Pancreas (tissue), 10 donors: ENCODE data around the gene PLXDC2. TPM values are rescaled to one million over a fixed set of nuclear protein-coding genes. Genes with fewer than 3 reads are reported as not detected.

Experiments
- ATAC-seq, 4 donors: fragments of 200-7000 bp; cut with Tn5 transposase; one replicate each; pipeline versions ENCODE4 v1.8.0 to v1.9.1; 2020; ENCODE audit warnings: mild to moderate bottlenecking in 4 of 4, moderate library complexity in 4 of 4
- DNase-seq, 6 donors: peaks; one replicate each; pipeline ENCODE4 v3.0.0-alpha.2; 2020
- FAIRE-seq: peaks from 2 replicates; lab custom pipeline; 2012; peaks lifted over from hg19 to GRCh38; lab: Jason Lieb, UNC
- H3K27ac ChIP-seq, 4 donors: fragments of 200-600 bp; sonication (generic); 1 replicate in 3 of 4; 2 replicates in 1 of 4; pipeline versions ENCODE4 v1.5.0 to v1.8.0; 2020
- H3K27me3 ChIP-seq, 4 donors: fragments of 200-600 bp; one replicate each; pipeline ENCODE4 v1.8.0; 2021
- H3K36me3 ChIP-seq, 3 donors: fragments of 200-600 bp; sonication (generic) in 1 of 3; one replicate each; pipeline versions ENCODE4 v1.5.0 to v1.8.0; 2020 to 2021
- H3K4me1 ChIP-seq, 3 donors: fragments of 200-600 bp; one replicate each; pipeline ENCODE4 v1.8.0; 2021
- H3K4me3 ChIP-seq, 4 donors: fragments of 200-600 bp; sonication (generic) in 2 of 4; one replicate each; pipeline versions ENCODE4 v1.5.0 to v1.8.0; 2020 to 2021
- H3K9me3 ChIP-seq, 4 donors: fragments of 200-600 bp; one replicate each; pipeline ENCODE4 v1.8.0; 2021
- WGBS, 2 donors: extraction: QIAGEN DNeasy Blood & Tissue Kit; methylation state at CpG; one replicate each; pipeline ENCODE4 v1.1.7; 2013; 5-methylcytosine and 5-hydroxymethylcytosine counted together
- intact Hi-C, 3 donors: fragments of 100-400 bp; cut with DNase I; formaldehyde crosslinking; loops; one replicate each; pipeline versions ENCODE4 v1.11.1 to v1.14.2; 2022
- polyA plus RNA-seq, 2 donors: library from polyadenylated mRNA; stranded (reverse); fragments of 200-250 nt; gene quantifications; one replicate each; pipeline ENCODE4 v1.2.3, GENCODE V29; 2013
- total RNA-seq, 6 donors: library from RNA; stranded (reverse); fragmentation: NEBNext Ultra II Directional in 4 of 6; extraction: Animal tissue kit (Norgen Biotek cat#: 25700) in 4 of 6; gene quantifications; one replicate each; pipeline versions ENCODE4 v1.2.1 to v1.2.4, GENCODE V29; 2021 to 2023
- TF ChIP-seq, protein P1 (sequence below), 4 donors: fragments of 200-600 bp; sonication (generic) in 3 of 4; IDR thresholded peaks; one replicate each; pipeline versions ENCODE4 v1.5.0 to v1.8.0; 2021; ENCODE audit warnings: antibody characterized with exemption in 4 of 4
- donor health status: healthy with polysubstance abuse.
- donor health status: DM: no; HTN: no; CAD: no; lungs with moderate emphysema.
- donor health status: DM: no; HTN: no; CAD: no.
- donor health status: control.
- donor health status: control.
- donor health status: Bipolar disorder and iron deficiency.
- donor health status: DM: yes; HTN: yes; CAD: no.
- donor health status: DM: no; HTN: no; CAD: no.
- donor health status: DM: no; HTN: no; CAD: no.
- donor health status: DM: yes; HTN: yes; CAD: no.

Gene PLXDC2
- total and polyA plus RNA-seq, 8 donors, result 1.5 to 48.5 (median 4.3) TPM

DNA sequence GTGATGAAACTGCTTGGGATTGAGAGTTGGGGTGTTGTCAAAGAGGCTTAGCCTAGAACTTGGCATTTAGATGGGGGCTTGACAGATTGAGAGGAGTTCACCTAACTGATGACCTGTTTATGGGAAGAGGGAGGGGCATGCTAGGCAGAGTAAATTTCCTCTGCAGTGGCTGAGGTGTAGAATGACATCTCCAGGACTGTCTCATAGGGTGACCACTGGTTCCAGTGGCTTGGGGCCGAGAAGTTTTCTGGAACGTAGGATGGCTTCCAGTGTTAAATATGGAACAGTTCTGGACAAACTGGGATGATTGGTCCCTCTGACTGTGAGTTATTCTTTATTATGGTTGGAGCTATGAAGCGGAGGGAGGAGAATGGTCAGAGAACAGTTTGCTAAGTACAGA is 186.4 kb downstream of the PLXDC2 start:
- no peak overlapping the region for H3K4me3 ChIP-seq
- no peaks in the 10 kb centered on the region for H3K27me3 ChIP-seq
- intact Hi-C loops, result no loop called here
- FAIRE-seq (no peak), ATAC-seq (no peak), DNase-seq (no peak)
- TF ChIP-seq, protein P1, sequence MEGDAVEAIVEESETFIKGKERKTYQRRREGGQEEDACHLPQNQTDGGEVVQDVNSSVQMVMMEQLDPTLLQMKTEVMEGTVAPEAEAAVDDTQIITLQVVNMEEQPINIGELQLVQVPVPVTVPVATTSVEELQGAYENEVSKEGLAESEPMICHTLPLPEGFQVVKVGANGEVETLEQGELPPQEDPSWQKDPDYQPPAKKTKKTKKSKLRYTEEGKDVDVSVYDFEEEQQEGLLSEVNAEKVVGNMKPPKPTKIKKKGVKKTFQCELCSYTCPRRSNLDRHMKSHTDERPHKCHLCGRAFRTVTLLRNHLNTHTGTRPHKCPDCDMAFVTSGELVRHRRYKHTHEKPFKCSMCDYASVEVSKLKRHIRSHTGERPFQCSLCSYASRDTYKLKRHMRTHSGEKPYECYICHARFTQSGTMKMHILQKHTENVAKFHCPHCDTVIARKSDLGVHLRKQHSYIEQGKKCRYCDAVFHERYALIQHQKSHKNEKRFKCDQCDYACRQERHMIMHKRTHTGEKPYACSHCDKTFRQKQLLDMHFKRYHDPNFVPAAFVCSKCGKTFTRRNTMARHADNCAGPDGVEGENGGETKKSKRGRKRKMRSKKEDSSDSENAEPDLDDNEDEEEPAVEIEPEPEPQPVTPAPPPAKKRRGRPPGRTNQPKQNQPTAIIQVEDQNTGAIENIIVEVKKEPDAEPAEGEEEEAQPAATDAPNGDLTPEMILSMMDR (IDR thresholded peaks at IDR 0.05), result no peak
- H3K9me3 ChIP-seq, result no peaks in the 10 kb centered on the region
- no peak overlapping the region for H3K27ac ChIP-seq
- no peaks in the 10 kb centered on the region for H3K4me1 ChIP-seq
- WGBS, 2 donors, result 67% methylated on average over 3 of the region's 3 CpGs
- H3K36me3 ChIP-seq, result no peaks in the 10 kb centered on the region

DNA sequence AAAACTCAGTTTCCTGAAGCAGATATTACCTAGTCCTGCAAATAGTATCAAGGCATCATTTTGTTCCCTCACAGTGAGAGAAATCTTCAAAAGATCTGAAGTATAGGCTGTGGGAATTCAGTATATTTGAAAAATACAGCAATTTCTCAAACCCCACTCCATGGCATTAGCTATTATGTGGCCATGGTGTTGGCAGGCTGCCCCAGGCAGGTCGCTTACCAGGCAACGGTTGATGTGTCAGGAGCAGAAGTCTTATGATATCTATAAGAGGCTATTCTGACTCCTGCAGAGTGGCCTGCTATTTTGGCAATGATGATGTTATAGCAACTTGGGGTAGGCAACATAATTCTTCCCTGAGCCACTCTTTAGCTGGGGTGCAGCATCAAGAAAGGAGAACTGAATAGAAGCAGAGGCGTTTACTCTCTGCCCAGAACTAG is 187.9 kb downstream of the PLXDC2 start:
- DNase-seq, result peak in 4 of 6 donors; percentile 11 to 47 (median 30)
- WGBS, 2 donors, result 60 to 71% methylated on average over 3 of the region's 3 CpGs
- Histone ChIP-seq H3K4me1 (no peaks in the 10 kb centered on the region), H3K9me3 (no peaks in the 10 kb centered on the region), H3K27me3 (no peaks in the 10 kb centered on the region), H3K36me3 (no peaks in the 10 kb centered on the region), H3K4me3 (no peak overlapping the region), H3K27ac (peak overlapping the region in 2 of 4 donors; percentile 53 to 54)
- no peak for FAIRE-seq
- intact Hi-C loops, result no loop called here
- TF ChIP-seq, protein P1 (IDR thresholded peaks at IDR 0.05), result no peak
- ATAC-seq, result peak in 3 of 4 donors; percentile 57 to 72 (median 58)

DNA sequence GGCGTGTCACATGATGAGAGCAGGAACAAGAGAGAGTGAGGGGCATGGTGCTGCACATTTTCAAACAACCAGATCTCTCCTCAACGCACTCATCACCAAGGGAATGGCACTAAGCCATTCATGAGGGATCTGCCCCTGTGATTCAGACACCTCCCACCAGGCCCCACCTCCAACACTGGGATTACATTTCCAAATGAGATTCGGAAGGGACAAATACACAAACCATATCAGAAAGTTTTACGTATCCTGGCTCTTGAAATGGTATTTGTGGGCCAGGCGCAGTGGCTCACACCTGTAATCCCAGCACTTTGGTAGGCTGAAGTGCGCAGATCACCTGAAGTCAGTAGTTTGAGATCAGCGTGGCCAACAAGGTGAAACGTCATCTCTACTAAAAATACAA is 189.4 kb downstream of the PLXDC2 start:
- WGBS, 2 donors, result 76 to 87% methylated on average over 8 of the region's 8 CpGs
- TF ChIP-seq, protein P1 (IDR thresholded peaks at IDR 0.05), result no peak
- ATAC-seq, result no peak
- FAIRE-seq, result no peak
- Histone ChIP-seq H3K27ac (no peak overlapping the region), H3K27me3 (no peaks in the 10 kb centered on the region), H3K36me3 (no peaks in the 10 kb centered on the region), H3K9me3 (no peaks in the 10 kb centered on the region), H3K4me1 (no peaks in the 10 kb centered on the region), H3K4me3 (no peak overlapping the region)
- no peak for DNase-seq
- intact Hi-C loops, result no loop called here

DNA sequence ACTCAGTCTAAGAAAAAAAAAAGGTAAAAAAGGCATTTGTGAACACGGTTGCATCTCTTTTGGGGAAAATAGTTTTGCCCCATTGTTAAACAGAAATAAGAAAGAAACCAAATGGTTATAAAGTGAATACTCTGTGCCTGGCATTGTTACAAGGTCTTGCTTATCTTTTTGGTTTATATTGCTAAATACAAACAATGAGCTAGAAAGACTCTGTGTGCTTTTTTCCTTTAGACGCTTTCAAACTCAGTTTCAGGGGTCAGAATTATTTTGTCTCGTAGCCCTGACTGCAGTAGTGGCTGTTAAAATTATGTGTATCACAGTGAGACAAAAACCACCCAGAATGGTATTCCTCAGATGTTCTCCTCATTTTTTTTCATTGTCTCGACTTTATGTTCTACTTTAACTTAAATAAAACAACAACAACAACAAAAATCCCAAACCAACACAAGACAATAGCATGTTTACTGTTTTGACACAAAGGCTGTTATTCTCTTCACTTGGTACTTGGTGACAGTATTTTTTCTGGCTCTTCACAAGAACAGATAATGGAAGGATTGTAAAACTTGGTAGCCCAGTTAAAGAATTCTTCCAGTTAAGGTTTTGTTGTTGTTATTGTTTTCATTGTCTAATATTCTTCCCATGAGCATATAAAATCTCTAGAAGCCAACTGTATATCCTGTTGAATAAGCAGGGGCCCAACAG is 190.1 kb downstream of the PLXDC2 start:
- ATAC-seq (no peak), FAIRE-seq (no peak), DNase-seq (no peak)
- Histone ChIP-seq H3K4me1 (no peaks in the 10 kb centered on the region), H3K27ac (no peak overlapping the region), H3K4me3 (no peak overlapping the region), H3K27me3 (no peaks in the 10 kb centered on the region), H3K9me3 (no peaks in the 10 kb centered on the region), H3K36me3 (no peaks in the 10 kb centered on the region)
- 32 to 34% methylated on average over 4 of the region's 4 CpGs for WGBS, 2 donors
- intact Hi-C loops, result no loop called here
- TF ChIP-seq, protein P1 (IDR thresholded peaks at IDR 0.05), result no peak

DNA sequence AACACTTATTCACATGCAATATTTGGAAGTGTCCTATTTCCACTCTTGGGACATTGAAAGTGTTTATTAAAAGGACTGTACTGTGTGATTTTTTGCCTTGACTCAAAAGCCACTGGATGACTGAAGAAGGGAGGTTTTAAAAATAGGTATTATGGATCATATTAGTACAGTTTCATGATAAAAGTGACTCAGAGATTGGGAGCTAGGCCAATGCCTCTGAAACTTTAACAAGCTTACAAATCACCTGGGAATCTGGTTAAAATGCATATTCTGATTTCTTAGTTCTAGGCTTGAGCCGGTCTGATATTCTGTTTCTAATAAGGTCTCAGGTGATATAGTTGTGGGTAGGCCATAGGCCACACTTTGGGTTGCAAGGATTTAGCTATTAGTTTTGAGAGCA is 191.2 kb downstream of the PLXDC2 start:
- ATAC-seq (no peak), FAIRE-seq (no peak), DNase-seq (no peak)
- intact Hi-C loops, result no loop called here
- H3K4me3 ChIP-seq, result no peak overlapping the region
- no peaks in the 10 kb centered on the region for H3K27me3 ChIP-seq
- TF ChIP-seq, protein P1 (IDR thresholded peaks at IDR 0.05), result no peak
- H3K27ac ChIP-seq, result no peak overlapping the region
- WGBS, 2 donors, result 87 to 92% methylated on average over 1 of the region's 1 CpG
- H3K4me1 ChIP-seq, result no peaks in the 10 kb centered on the region
- H3K36me3 ChIP-seq, result no peaks in the 10 kb centered on the region
- no peaks in the 10 kb centered on the region for H3K9me3 ChIP-seq
